Vagina (tissue), 2 donors: Measurements from ENCODE around the gene FADS1.

Experiments used
- CTCF ChIP-seq, 3 experiments: fragments of 450-650 bp in 2 of 3; fragments of 200-600 bp in 1 of 3; sonication (generic) in 1 of 3; IDR thresholded peaks; one replicate each; pipeline ENCODE4 v1.5.1; 2017 to 2019; ENCODE audit warnings: antibody characterized with exemption in 3 of 3, mild to moderate bottlenecking in 2 of 3, moderate library complexity in 2 of 3
- POLR2A ChIP-seq, 2 donors: fragments of 450-650 bp; IDR thresholded peaks; one replicate each; pipeline ENCODE4 v1.6.1; 2017; ENCODE audit warnings: antibody characterized with exemption in 2 of 2, mild to moderate bottlenecking in 2 of 2, moderate library complexity in 2 of 2
- POLR2AphosphoS5 ChIP-seq, 2 donors: sonication (generic); formaldehyde crosslinking; IDR thresholded peaks; one replicate each; pipeline ENCODE4 v1.9.0; 2017; ENCODE audit warnings: antibody characterized with exemption in 2 of 2, mild to moderate bottlenecking in 2 of 2, low read depth in 1 of 2; ENCODE audit not compliant: insufficient read depth in 1 of 2

- TF ChIP-seq CTCF (IDR thresholded peaks at IDR 0.05) (no peak), POLR2A (IDR thresholded peaks at IDR 0.05) (no peak), POLR2AphosphoS5 (IDR thresholded peaks at IDR 0.05; ENCODE audit: insufficient read depth in 1 of 2, low read depth in 1 of 2) (no peak)
Measured at GRCh38 chr11:61769169-61769920, 47.5 kb downstream of the FADS1 start.
